Measurements from ENCODE around the gene SIGLEC8. TPM values are rescaled to one million over a fixed set of nuclear protein-coding genes. Genes with fewer than 3 reads are reported as not detected.

The SIGLEC8 gene
- total and polyA plus RNA-seq, 2 of the 4 experiments (the other 2 are of a cell fraction), result not detected

DNA sequence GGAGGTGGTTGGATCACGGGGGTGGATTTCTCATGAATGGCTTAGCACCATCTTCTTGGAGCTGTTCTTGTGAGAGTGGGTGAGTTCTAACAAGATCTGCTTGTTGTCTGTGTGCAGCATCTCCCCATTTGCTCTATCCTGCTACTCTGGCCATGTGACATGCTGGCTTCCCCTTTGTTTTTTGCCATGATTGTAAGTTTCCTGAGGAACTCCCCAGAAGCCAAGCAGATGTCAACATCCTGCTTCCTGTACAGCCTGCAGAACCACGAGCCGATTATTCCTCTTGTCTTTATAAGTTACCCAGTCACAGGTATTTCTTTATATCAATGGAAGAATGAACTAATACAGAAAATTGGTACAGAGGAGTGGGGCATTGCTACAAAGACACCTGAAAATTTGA lies 45.6 kb upstream of the SIGLEC8 start:
- ATAC-seq (ENCODE audit: low read depth), result no peak
- POLR2A ChIA-PET (ENCODE audit: unreplicated experiment), result no interaction called here

More for the DNA sequence above, 45.6 kb upstream of the SIGLEC8 start:
- H3K14ac ChIP-seq (replicated peaks; ENCODE audit: low read depth, low read length), result no peak overlapping the region
- no peak overlapping the region for H3K18ac ChIP-seq (ENCODE audit: low read depth, low read length)
- WGBS, 2 experiments (ENCODE audit: extremely low coverage in 2 of 2, insufficient read length in 1 of 2), result no CpG with 5 or more reads among the region's 3 CpGs
- no TSS peak for BruUV-seq (replicated peaks)
- H3K4me3 ChIP-seq (ENCODE audit: insufficient read depth, low read depth, low read length), result no peak overlapping the region
- no peak overlapping the region for H2BK15ac ChIP-seq (ENCODE audit: low read depth, low read length)
- no peak overlapping the region for H3K9ac ChIP-seq (ENCODE audit: low read depth, low read length)
- no peaks in the 10 kb centered on the region for H3K36me3 ChIP-seq (ENCODE audit: control insufficient read depth, insufficient read depth, low read length)
- no peak overlapping the region for H2AFZ ChIP-seq (replicated peaks; ENCODE audit: low read length, poor library complexity)
- H3K4me1 ChIP-seq (ENCODE audit: control insufficient read depth, insufficient read depth, low read length), result no peaks in the 10 kb centered on the region
- no peaks in the 10 kb centered on the region for H3K27me3 ChIP-seq (ENCODE audit: control insufficient read depth, insufficient read depth, low read length)
- no peak overlapping the region for H4K91ac ChIP-seq (ENCODE audit: insufficient read depth, low read depth, low read length)
- H3K79me1 ChIP-seq (ENCODE audit: low read depth in 1 of 2, low read length in 2 of 2), result no peaks in the 10 kb centered on the region
- H2BK120ac ChIP-seq (ENCODE audit: low read depth, low read length), result no peak overlapping the region
- H2BK20ac ChIP-seq (ENCODE audit: low read depth, low read length), result no peak overlapping the region
- CTCF ChIA-PET, result no interaction called here
- no peak overlapping the region for H2BK5ac ChIP-seq (ENCODE audit: low read depth, low read length, poor library complexity, severe bottlenecking)
- H3K56ac ChIP-seq (ENCODE audit: extremely low read depth, insufficient read depth, low read length), result no peak overlapping the region
- H3K9me3 ChIP-seq (ENCODE audit: control insufficient read depth, insufficient read depth, low read length), result peaks cover 2% of the 10 kb centered on the region; the same call in 1 of the 2 replicates
- H4K8ac ChIP-seq (ENCODE audit: low read depth in 2 of 2, low read length in 2 of 2), result no peak overlapping the region
- no peaks in the 10 kb centered on the region for H4K20me1 ChIP-seq (ENCODE audit: insufficient read depth, low read length)
- H3K4me2 ChIP-seq (ENCODE audit: low read depth, low read length), result no peak overlapping the region
- dilution Hi-C loops (cut with HindIII; ENCODE audit: low sequenced_read_pairs, unreplicated experiment), result no loop called here
- no peak overlapping the region for H3K4ac ChIP-seq (ENCODE audit: low read depth, low read length)
- no peaks in the 10 kb centered on the region for H3K9me1 ChIP-seq (ENCODE audit: insufficient read depth, low read length)
- in situ Hi-C loops (cut with MboI; ENCODE audit: low sequenced_read_pairs), result no loop called here
- no peak overlapping the region for H2AK9ac ChIP-seq (replicated peaks; ENCODE audit: low read depth, low read length, poor library complexity)
- H3K23ac ChIP-seq (ENCODE audit: low read depth, low read length), result no peak overlapping the region
- no peak for DNase-seq
- H4K5ac ChIP-seq (ENCODE audit: low read depth, low read length), result no peak overlapping the region
- H3K27ac ChIP-seq (ENCODE audit: insufficient read depth, low read length), result no peak overlapping the region
- H2AK5ac ChIP-seq (ENCODE audit: low read depth, low read length), result no peak overlapping the region
- intact Hi-C loops (cut with micrococcal nuclease), result no loop called here
- TF ChIP-seq POLR2A (IDR thresholded peaks at IDR 0.05; ENCODE audit: low read depth, low read length), result no peak
- no peak for TF ChIP-seq RAD21 (IDR thresholded peaks at IDR 0.05; ENCODE audit: low read length)
- TF ChIP-seq, protein P1, sequence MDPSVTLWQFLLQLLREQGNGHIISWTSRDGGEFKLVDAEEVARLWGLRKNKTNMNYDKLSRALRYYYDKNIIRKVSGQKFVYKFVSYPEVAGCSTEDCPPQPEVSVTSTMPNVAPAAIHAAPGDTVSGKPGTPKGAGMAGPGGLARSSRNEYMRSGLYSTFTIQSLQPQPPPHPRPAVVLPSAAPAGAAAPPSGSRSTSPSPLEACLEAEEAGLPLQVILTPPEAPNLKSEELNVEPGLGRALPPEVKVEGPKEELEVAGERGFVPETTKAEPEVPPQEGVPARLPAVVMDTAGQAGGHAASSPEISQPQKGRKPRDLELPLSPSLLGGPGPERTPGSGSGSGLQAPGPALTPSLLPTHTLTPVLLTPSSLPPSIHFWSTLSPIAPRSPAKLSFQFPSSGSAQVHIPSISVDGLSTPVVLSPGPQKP (IDR thresholded peaks at IDR 0.05; ENCODE audit: borderline replicate concordance, low read depth, low read length), result no peak
- TF ChIP-seq MAFK (IDR thresholded peaks at IDR 0.05; ENCODE audit: low read depth, low read length), result no peak
- no peak for TF ChIP-seq RFX5 (IDR thresholded peaks at IDR 0.05; ENCODE audit: low read depth, low read length)
- TF ChIP-seq, protein P2, sequence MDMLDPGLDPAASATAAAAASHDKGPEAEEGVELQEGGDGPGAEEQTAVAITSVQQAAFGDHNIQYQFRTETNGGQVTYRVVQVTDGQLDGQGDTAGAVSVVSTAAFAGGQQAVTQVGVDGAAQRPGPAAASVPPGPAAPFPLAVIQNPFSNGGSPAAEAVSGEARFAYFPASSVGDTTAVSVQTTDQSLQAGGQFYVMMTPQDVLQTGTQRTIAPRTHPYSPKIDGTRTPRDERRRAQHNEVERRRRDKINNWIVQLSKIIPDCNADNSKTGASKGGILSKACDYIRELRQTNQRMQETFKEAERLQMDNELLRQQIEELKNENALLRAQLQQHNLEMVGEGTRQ (IDR thresholded peaks at IDR 0.05; ENCODE audit: low read depth, low read length), result no peak
- no peak for TF ChIP-seq RCOR1 (IDR thresholded peaks at IDR 0.05; ENCODE audit: insufficient replicate concordance, low read length)
- TF ChIP-seq CHD1 (IDR thresholded peaks at IDR 0.05; ENCODE audit: low read depth, low read length), result no peak
- TF ChIP-seq FOS (IDR thresholded peaks at IDR 0.05; ENCODE audit: low read depth, low read length), result no peak
- TF ChIP-seq, protein P3, sequence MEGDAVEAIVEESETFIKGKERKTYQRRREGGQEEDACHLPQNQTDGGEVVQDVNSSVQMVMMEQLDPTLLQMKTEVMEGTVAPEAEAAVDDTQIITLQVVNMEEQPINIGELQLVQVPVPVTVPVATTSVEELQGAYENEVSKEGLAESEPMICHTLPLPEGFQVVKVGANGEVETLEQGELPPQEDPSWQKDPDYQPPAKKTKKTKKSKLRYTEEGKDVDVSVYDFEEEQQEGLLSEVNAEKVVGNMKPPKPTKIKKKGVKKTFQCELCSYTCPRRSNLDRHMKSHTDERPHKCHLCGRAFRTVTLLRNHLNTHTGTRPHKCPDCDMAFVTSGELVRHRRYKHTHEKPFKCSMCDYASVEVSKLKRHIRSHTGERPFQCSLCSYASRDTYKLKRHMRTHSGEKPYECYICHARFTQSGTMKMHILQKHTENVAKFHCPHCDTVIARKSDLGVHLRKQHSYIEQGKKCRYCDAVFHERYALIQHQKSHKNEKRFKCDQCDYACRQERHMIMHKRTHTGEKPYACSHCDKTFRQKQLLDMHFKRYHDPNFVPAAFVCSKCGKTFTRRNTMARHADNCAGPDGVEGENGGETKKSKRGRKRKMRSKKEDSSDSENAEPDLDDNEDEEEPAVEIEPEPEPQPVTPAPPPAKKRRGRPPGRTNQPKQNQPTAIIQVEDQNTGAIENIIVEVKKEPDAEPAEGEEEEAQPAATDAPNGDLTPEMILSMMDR (conservative IDR thresholded peaks at IDR 0.05; ENCODE audit: low read depth, low read length), result no peak
- no peak for TF ChIP-seq MAZ (IDR thresholded peaks at IDR 0.05; ENCODE audit: borderline replicate concordance, low read depth, low read length)
- no peak for TF ChIP-seq MXI1 (IDR thresholded peaks at IDR 0.05; ENCODE audit: borderline replicate concordance, low read depth, low read length)
- TF ChIP-seq SMC3 (IDR thresholded peaks at IDR 0.05; ENCODE audit: low read depth, low read length), result no peak
- TF ChIP-seq NFE2L2 (IDR thresholded peaks at IDR 0.05; ENCODE audit: low read depth, low read length), result no peak
- TF ChIP-seq CEBPB (IDR thresholded peaks at IDR 0.05; ENCODE audit: low read depth, low read length), result no peak
- TF ChIP-seq BHLHE40 (IDR thresholded peaks at IDR 0.05; ENCODE audit: low read depth, low read length), result no peak

All from IMR-90 (cell line).